ENCODE data around the gene TRMT44.

GRCh38 chr4:8506373-8507195 lies 66.0 kb downstream of the TRMT44 start:
- TF ChIP-seq EZH2 (IDR thresholded peaks at IDR 0.05; ENCODE audit: low read depth) (no peak), CTCF (conservative IDR thresholded peaks at IDR 0.05) (no peak)

All from PC-9 (cell line).